Measurements from ENCODE around the gene PTPMT1.

The PTPMT1 gene

GRCh38 chr11:47577460-47578041 lies 12.2 kb downstream of the PTPMT1 start:
- no peak for DNase-seq (ENCODE audit: insufficient read length, low spot score)
- TF ChIP-seq POLR2AphosphoS5 (IDR thresholded peaks at IDR 0.05; ENCODE audit: low read depth, low read length) (no peak), TAF1 (IDR thresholded peaks at IDR 0.05; ENCODE audit: low read depth, low read length) (no peak), PAX5 (IDR thresholded peaks at IDR 0.05; ENCODE audit: insufficient read depth, low read length, severe bottlenecking) (no peak), POU2F2 (IDR thresholded peaks at IDR 0.05; ENCODE audit: low read depth, low read length) (no peak), SPI1 (IDR thresholded peaks at IDR 0.05; ENCODE audit: low read depth, low read length) (no peak), POLR2A (IDR thresholded peaks at IDR 0.05; ENCODE audit: low read depth, low read length) (no peak)
- no peak for FAIRE-seq

- peak; percentile 88 for DNase-seq (ENCODE audit: insufficient read length, low spot score)
- FAIRE-seq = peak; percentile 95
- TF ChIP-seq POU2F2 (IDR thresholded peaks at IDR 0.05; ENCODE audit: low read depth, low read length) (peak; percentile 93), POLR2AphosphoS5 (IDR thresholded peaks at IDR 0.05; ENCODE audit: low read depth, low read length) (peak; percentile 89), POLR2A (IDR thresholded peaks at IDR 0.05; ENCODE audit: low read depth, low read length) (peak; percentile 82), TAF1 (IDR thresholded peaks at IDR 0.05; ENCODE audit: low read depth, low read length) (peak; percentile 98), PAX5 (IDR thresholded peaks at IDR 0.05; ENCODE audit: insufficient read depth, low read length, severe bottlenecking) (peak; percentile 28), SPI1 (IDR thresholded peaks at IDR 0.05; ENCODE audit: low read depth, low read length) (peak; percentile 30; the same call in 1 of the 2 replicates)
Observed at GRCh38 chr11:47578524-47579494, 13.4 kb downstream of the PTPMT1 start, which contains the start of the genes KBTBD4 and NDUFS3. Gene KBTBD4, minus strand, starts transcription at chr11:47578970. Its CDS starts 19 bp downstream, at chr11:47578951. Gene NDUFS3, plus strand, starts transcription at chr11:47579074. Its CDS starts 18 bp downstream, at chr11:47579092.

GRCh38 chr11:47583844-47584243 lies 18.4 kb downstream of the PTPMT1 start:
- DNase-seq (ENCODE audit: insufficient read length, low spot score) (no peak), FAIRE-seq (no peak)
- TF ChIP-seq POU2F2 (IDR thresholded peaks at IDR 0.05; ENCODE audit: low read depth, low read length) = no peak
- TF ChIP-seq POLR2A (IDR thresholded peaks at IDR 0.05; ENCODE audit: low read depth, low read length) = no peak
- 0 out of 2 replicates have a peak, but pooled peaks have one; percentile 24 for TF ChIP-seq POLR2AphosphoS5 (IDR thresholded peaks at IDR 0.05; ENCODE audit: low read depth, low read length)
- no peak for TF ChIP-seq TAF1 (IDR thresholded peaks at IDR 0.05; ENCODE audit: low read depth, low read length)

GRCh38 chr11:47586098-47586855 lies 20.9 kb downstream of the PTPMT1 start, which contains the start of gene FAM180B:
Gene FAM180B, plus strand, starts transcription at chr11:47586678. Its CDS starts 91 bp downstream, at chr11:47586769.
- FAIRE-seq (no peak), DNase-seq (ENCODE audit: insufficient read length, low spot score) (no peak)
- no peak for TF ChIP-seq POLR2AphosphoS5 (IDR thresholded peaks at IDR 0.05; ENCODE audit: low read depth, low read length)
- no peak for TF ChIP-seq SPI1 (IDR thresholded peaks at IDR 0.05; ENCODE audit: low read depth, low read length)
- no peak for TF ChIP-seq POU2F2 (IDR thresholded peaks at IDR 0.05; ENCODE audit: low read depth, low read length)

- no peak for TF ChIP-seq POLR2AphosphoS5 (IDR thresholded peaks at IDR 0.05; ENCODE audit: low read depth, low read length)
- TF ChIP-seq POLR2A (IDR thresholded peaks at IDR 0.05; ENCODE audit: low read depth, low read length) = no peak
- TF ChIP-seq SPI1 (IDR thresholded peaks at IDR 0.05; ENCODE audit: low read depth, low read length) = no peak
- no peak for TF ChIP-seq POU2F2 (IDR thresholded peaks at IDR 0.05; ENCODE audit: low read depth, low read length)
- no peak for TF ChIP-seq TAF1 (IDR thresholded peaks at IDR 0.05; ENCODE audit: low read depth, low read length)
- no peak for TF ChIP-seq PAX5 (IDR thresholded peaks at IDR 0.05; ENCODE audit: insufficient read depth, low read length, severe bottlenecking)
- DNase-seq (ENCODE audit: insufficient read length, low spot score) (no peak), FAIRE-seq (no peak)
Observed at GRCh38 chr11:47587039-47587716, 21.8 kb downstream of the PTPMT1 start.

- TF ChIP-seq SPI1 (IDR thresholded peaks at IDR 0.05; ENCODE audit: low read depth, low read length) (no peak), TAF1 (IDR thresholded peaks at IDR 0.05; ENCODE audit: low read depth, low read length) (no peak), POLR2AphosphoS5 (IDR thresholded peaks at IDR 0.05; ENCODE audit: low read depth, low read length) (no peak), POU2F2 (IDR thresholded peaks at IDR 0.05; ENCODE audit: low read depth, low read length) (no peak), PAX5 (IDR thresholded peaks at IDR 0.05; ENCODE audit: insufficient read depth, low read length, severe bottlenecking) (no peak), POLR2A (IDR thresholded peaks at IDR 0.05; ENCODE audit: low read depth, low read length) (no peak)
- DNase-seq (ENCODE audit: insufficient read length, low spot score) = no peak
- FAIRE-seq = no peak
Observed at GRCh38 chr11:47587723-47588326, 22.4 kb downstream of the PTPMT1 start.

- DNase-seq (ENCODE audit: insufficient read length, low spot score) = no peak
- no peak for FAIRE-seq
- TF ChIP-seq POU2F2 (IDR thresholded peaks at IDR 0.05; ENCODE audit: low read depth, low read length) = no peak
- no peak for TF ChIP-seq POLR2AphosphoS5 (IDR thresholded peaks at IDR 0.05; ENCODE audit: low read depth, low read length)
- no peak for TF ChIP-seq PAX5 (IDR thresholded peaks at IDR 0.05; ENCODE audit: insufficient read depth, low read length, severe bottlenecking)
- TF ChIP-seq POLR2A (IDR thresholded peaks at IDR 0.05; ENCODE audit: low read depth, low read length) = no peak
- TF ChIP-seq SPI1 (IDR thresholded peaks at IDR 0.05; ENCODE audit: low read depth, low read length) = no peak
- TF ChIP-seq TAF1 (IDR thresholded peaks at IDR 0.05; ENCODE audit: low read depth, low read length) = no peak
Observed at GRCh38 chr11:47589118-47589517, 23.7 kb downstream of the PTPMT1 start.

- FAIRE-seq (no peak), DNase-seq (ENCODE audit: insufficient read length, low spot score) (no peak)
- TF ChIP-seq PAX5 (IDR thresholded peaks at IDR 0.05; ENCODE audit: insufficient read depth, low read length, severe bottlenecking) (no peak), POU2F2 (IDR thresholded peaks at IDR 0.05; ENCODE audit: low read depth, low read length) (no peak), POLR2AphosphoS5 (IDR thresholded peaks at IDR 0.05; ENCODE audit: low read depth, low read length) (no peak), TAF1 (IDR thresholded peaks at IDR 0.05; ENCODE audit: low read depth, low read length) (no peak), SPI1 (IDR thresholded peaks at IDR 0.05; ENCODE audit: low read depth, low read length) (no peak), POLR2A (IDR thresholded peaks at IDR 0.05; ENCODE audit: low read depth, low read length) (no peak)
Observed at GRCh38 chr11:47589584-47589976, 24.2 kb downstream of the PTPMT1 start.

All from GM12891 (cell line).